ENCODE results near the gene GIMAP1.

Gene GIMAP1

DNA sequence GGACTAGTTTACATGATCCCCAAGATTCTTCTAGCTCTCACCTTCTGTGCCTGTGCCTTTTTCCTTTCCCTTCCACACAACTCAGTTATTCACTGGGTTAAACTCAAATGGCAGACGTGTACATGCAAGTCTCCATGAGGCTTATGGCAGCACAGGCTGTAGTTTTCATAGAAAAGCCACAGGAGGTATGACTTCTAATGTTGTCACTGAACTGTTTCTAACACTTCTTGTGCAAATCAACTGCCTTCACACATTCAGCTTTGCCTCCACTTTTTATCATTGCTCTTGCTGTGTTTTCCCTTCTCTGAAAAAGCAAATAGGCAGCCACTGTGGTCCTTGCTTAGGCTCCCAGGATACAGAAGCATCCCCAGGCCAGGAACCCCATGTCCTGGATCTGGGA lies 15.5 kb downstream of the GIMAP1 start:
- TF ChIP-seq, protein P1, sequence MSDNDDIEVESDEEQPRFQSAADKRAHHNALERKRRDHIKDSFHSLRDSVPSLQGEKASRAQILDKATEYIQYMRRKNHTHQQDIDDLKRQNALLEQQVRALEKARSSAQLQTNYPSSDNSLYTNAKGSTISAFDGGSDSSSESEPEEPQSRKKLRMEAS (IDR thresholded peaks at IDR 0.05): no peak
- TF ChIP-seq EGR1 (IDR thresholded peaks at IDR 0.05): no peak
- TF ChIP-seq, protein P2, sequence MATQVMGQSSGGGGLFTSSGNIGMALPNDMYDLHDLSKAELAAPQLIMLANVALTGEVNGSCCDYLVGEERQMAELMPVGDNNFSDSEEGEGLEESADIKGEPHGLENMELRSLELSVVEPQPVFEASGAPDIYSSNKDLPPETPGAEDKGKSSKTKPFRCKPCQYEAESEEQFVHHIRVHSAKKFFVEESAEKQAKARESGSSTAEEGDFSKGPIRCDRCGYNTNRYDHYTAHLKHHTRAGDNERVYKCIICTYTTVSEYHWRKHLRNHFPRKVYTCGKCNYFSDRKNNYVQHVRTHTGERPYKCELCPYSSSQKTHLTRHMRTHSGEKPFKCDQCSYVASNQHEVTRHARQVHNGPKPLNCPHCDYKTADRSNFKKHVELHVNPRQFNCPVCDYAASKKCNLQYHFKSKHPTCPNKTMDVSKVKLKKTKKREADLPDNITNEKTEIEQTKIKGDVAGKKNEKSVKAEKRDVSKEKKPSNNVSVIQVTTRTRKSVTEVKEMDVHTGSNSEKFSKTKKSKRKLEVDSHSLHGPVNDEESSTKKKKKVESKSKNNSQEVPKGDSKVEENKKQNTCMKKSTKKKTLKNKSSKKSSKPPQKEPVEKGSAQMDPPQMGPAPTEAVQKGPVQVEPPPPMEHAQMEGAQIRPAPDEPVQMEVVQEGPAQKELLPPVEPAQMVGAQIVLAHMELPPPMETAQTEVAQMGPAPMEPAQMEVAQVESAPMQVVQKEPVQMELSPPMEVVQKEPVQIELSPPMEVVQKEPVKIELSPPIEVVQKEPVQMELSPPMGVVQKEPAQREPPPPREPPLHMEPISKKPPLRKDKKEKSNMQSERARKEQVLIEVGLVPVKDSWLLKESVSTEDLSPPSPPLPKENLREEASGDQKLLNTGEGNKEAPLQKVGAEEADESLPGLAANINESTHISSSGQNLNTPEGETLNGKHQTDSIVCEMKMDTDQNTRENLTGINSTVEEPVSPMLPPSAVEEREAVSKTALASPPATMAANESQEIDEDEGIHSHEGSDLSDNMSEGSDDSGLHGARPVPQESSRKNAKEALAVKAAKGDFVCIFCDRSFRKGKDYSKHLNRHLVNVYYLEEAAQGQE (IDR thresholded peaks at IDR 0.05; ENCODE audit: low read depth): no peak
- TF ChIP-seq YY1 (IDR thresholded peaks at IDR 0.05; ENCODE audit: low read depth): no peak
- TF ChIP-seq CREB1 (IDR thresholded peaks at IDR 0.05; ENCODE audit: low read depth): no peak
- TF ChIP-seq, protein P3, sequence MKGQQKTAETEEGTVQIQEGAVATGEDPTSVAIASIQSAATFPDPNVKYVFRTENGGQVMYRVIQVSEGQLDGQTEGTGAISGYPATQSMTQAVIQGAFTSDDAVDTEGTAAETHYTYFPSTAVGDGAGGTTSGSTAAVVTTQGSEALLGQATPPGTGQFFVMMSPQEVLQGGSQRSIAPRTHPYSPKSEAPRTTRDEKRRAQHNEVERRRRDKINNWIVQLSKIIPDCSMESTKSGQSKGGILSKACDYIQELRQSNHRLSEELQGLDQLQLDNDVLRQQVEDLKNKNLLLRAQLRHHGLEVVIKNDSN (IDR thresholded peaks at IDR 0.05): no peak
- no peak for TF ChIP-seq TAF1 (IDR thresholded peaks at IDR 0.05; ENCODE audit: low read depth)
- TF ChIP-seq CEBPB (IDR thresholded peaks at IDR 0.05): no peak
- no peak for TF ChIP-seq EP300 (IDR thresholded peaks at IDR 0.05; ENCODE audit: borderline replicate concordance)
- no peak for TF ChIP-seq ZBTB7A (IDR thresholded peaks at IDR 0.05; ENCODE audit: low read depth)
- no peak for TF ChIP-seq FOXM1 (IDR thresholded peaks at IDR 0.05; ENCODE audit: borderline replicate concordance, low read depth)
- no peak for TF ChIP-seq TEAD4 (IDR thresholded peaks at IDR 0.05)
- TF ChIP-seq TCF12 (IDR thresholded peaks at IDR 0.05; ENCODE audit: low read depth): no peak

DNA sequence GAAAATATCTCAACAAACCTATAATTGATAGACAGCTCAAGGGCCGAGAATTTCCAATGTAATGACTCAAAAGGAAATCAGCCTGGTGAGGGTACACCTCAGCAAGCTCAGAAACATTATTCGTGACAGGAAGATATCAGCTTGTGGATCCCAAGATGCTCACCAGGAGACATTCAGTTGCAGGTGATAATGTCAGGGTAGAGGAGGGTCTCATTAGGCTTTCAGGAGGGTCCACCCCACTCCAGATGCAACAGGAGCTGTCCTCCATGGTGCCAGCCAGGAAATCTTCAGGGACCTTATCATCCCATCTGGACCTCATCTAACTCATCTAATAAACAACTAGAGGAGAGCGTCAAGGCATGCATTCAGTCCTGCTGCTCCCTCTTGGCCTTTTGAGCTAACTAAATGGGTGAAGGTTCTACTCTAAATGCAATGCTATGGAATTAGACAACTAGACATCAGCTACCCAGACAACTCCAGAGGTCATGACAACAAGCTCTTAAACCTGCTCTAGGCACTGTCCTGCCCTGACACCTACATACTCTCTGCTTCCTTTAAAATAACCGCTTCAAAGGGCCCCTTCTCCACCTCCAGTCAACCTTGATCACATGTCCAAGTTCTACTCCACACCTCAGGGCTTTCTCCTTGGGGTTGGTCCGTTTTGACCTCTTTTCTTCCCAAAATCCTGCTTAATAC lies 16.5 kb downstream of the GIMAP1 start:
- TF ChIP-seq, protein P3 (IDR thresholded peaks at IDR 0.05): no peak
- TF ChIP-seq, protein P1 (IDR thresholded peaks at IDR 0.05): no peak
- TF ChIP-seq RAD21 (IDR thresholded peaks at IDR 0.05; ENCODE audit: low read depth): no peak
- no peak for TF ChIP-seq EGR1 (IDR thresholded peaks at IDR 0.05)
- TF ChIP-seq EP300 (IDR thresholded peaks at IDR 0.05; ENCODE audit: borderline replicate concordance): no peak
- TF ChIP-seq ZBTB7A (IDR thresholded peaks at IDR 0.05; ENCODE audit: low read depth): no peak
- no peak for TF ChIP-seq TEAD4 (IDR thresholded peaks at IDR 0.05)
- TF ChIP-seq NFIC (IDR thresholded peaks at IDR 0.05): no peak
- TF ChIP-seq, protein P2 (IDR thresholded peaks at IDR 0.05; ENCODE audit: low read depth): no peak
- TF ChIP-seq TAF1 (IDR thresholded peaks at IDR 0.05; ENCODE audit: low read depth): no peak
- no peak for TF ChIP-seq YY1 (IDR thresholded peaks at IDR 0.05; ENCODE audit: low read depth)
- no peak for TF ChIP-seq FOXM1 (IDR thresholded peaks at IDR 0.05; ENCODE audit: borderline replicate concordance, low read depth)
- TF ChIP-seq TCF12 (IDR thresholded peaks at IDR 0.05; ENCODE audit: low read depth): no peak
- no peak for TF ChIP-seq CEBPB (IDR thresholded peaks at IDR 0.05)
- no peak for TF ChIP-seq CREB1 (IDR thresholded peaks at IDR 0.05; ENCODE audit: low read depth)

DNA sequence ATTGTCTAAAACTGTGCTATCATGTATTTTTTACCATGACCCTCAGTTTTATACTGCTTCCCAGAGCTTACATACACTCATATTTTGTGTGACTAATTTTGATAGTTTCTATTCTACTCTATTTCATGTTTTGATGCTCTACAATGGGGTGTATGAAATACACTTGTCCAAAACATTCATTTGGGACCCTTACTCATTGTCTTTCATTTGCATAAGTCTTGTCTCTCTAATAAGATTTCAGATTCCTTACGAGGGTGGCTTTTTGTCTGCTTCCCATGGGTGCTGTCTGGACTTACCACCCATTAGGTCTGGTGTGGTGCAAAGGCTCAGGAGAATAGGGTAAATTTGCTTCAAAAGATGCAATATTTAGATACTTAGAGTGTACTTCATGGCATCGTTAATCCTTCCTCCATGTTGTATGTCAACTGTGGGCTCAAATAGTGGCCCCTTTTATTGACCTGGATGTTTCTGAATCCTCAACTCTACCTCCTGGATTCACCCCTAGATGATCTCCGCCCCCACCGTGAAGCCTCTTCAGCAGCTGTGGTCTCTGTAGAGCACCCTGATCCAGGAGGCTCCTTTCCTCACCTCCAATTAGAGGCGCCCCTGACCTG lies 17.2 kb downstream of the GIMAP1 start:
- no peak for TF ChIP-seq YY1 (IDR thresholded peaks at IDR 0.05; ENCODE audit: low read depth)
- TF ChIP-seq FOXM1 (IDR thresholded peaks at IDR 0.05; ENCODE audit: borderline replicate concordance, low read depth): no peak
- TF ChIP-seq ZBTB7A (IDR thresholded peaks at IDR 0.05; ENCODE audit: low read depth): no peak
- TF ChIP-seq, protein P1 (IDR thresholded peaks at IDR 0.05): no peak
- TF ChIP-seq TCF12 (IDR thresholded peaks at IDR 0.05; ENCODE audit: low read depth): no peak
- TF ChIP-seq, protein P3 (IDR thresholded peaks at IDR 0.05): no peak
- TF ChIP-seq EP300 (IDR thresholded peaks at IDR 0.05; ENCODE audit: borderline replicate concordance): no peak
- TF ChIP-seq NFIC (IDR thresholded peaks at IDR 0.05): no peak
- no peak for TF ChIP-seq CREB1 (IDR thresholded peaks at IDR 0.05; ENCODE audit: low read depth)
- TF ChIP-seq, protein P2 (IDR thresholded peaks at IDR 0.05; ENCODE audit: low read depth): no peak
- no peak for TF ChIP-seq CEBPB (IDR thresholded peaks at IDR 0.05)
- no peak for TF ChIP-seq TAF1 (IDR thresholded peaks at IDR 0.05; ENCODE audit: low read depth)
- no peak for TF ChIP-seq EGR1 (IDR thresholded peaks at IDR 0.05)
- TF ChIP-seq TEAD4 (IDR thresholded peaks at IDR 0.05): no peak
- TF ChIP-seq RAD21 (IDR thresholded peaks at IDR 0.05; ENCODE audit: low read depth): no peak
